NCI-H187 treated with DMSO at 0.1 percent for 48 hours (cell line): ENCODE results near the gene MAP3K8.

Experiments
- DNase-seq: peaks from one replicate; lab custom pipeline; 2025; lab: John Stamatoyannopoulos, UW

MAP3K8 gene

GRCh38 chr10:30490289-30491000, 56.5 kb downstream of the MAP3K8 start:
- DNase-seq: no peak

DNA sequence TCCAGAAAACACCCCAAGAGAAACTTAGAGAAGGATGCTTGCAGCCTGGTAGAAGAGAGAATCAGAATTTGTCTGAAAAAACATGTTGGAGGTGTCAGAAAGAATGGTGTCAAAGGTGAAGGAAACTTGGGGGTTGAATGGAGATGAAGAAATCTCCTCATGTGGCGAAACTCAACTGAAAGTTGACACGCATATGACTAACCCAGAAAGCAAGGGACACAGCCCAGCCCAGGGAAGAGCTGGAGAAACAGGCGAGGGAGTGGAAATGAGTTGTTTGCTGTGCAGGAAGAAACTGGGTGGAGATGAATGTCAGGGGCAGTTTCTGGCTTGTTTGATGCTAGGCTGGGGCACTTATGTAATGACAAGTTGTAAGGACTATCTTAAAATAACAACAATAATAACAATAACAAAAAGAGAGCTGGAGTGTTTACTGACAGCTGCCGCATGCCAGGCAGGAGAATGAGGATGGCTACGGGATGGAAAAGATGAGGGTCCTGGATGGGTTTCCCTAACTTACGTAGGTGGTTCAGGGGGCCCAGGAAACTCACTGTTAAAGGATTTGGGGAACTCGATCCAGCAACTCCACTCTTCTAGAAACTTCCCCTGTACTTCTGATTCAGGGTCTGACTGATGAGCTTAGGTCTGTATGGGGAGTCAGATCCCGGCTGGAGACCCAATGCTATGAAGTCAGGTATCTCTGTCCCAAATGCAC, 57.4 kb downstream of the MAP3K8 start:
- no peak for DNase-seq

DNA sequence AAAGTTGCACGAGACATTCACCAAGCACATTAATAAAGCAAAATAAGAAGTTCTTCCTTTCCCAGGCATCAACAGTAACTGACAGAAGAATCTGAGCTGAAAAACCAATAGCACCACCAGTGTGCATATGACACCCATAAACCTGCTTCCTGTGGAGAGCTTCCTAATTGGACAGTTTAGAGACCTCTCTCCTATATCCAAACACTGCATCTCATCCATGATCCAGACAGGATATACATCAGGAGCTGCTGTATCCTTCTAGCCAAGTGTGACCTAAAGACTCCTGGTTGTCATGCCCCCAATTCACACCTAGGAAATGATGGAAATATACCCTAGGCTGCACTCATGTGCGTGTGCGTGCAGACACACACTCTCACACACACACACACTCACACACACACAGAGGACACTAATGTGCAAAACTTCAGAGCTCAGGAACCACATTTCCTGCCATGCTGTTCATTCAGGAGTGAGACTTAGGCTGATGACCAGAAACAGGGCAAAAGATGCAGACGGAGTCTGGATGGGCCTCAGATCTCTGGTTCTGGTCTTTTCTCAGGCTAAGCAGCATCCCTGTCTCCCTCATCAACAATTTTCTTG, 58.0 kb downstream of the MAP3K8 start:
- DNase-seq: no peak

GRCh38 chr10:30493609-30494530, 59.9 kb downstream of the MAP3K8 start:
- DNase-seq: no peak

DNA sequence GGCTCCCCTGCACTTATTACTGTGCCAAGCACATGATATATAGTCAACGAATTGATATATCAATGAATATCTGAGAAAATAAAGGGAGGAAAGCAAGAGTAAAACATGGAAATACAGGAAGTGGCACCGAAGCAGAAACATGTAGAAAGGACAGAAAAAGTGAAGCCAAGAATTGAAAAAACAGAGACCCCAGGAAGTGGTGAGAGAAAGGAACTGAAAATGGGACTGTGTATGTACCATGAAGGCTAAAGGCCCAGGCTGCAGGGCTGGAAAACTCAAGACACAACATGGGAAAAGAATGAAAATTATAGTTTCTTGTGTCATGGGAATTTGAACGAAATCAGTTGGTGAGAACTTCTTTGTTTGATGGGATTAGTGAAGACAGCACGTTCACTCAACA, 60.6 kb downstream of the MAP3K8 start:
- no peak for DNase-seq

DNA sequence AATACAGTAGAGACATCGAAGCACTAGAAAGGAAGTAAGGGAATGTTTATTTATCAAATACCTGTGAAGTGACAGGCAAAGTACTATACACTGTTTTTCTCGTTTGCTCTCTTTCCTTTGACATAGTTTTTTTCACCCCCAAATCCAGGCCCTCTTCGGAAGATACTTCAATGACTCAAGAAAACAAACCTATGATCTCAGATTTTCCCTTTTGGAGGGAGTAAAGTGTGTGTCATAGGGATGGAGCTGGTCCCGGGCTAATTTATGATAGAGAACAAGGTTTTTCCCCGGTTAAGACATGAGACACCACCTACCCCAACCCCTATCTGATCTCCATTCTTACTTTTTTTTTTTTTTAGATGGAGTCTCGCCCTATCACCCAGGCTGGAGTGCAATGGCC, 61.7 kb downstream of the MAP3K8 start:
- DNase-seq: no peak

- no peak for DNase-seq
Measured at GRCh38 chr10:30499816-30500215, 65.8 kb downstream of the MAP3K8 start.

GRCh38 chr10:30500534-30500933, 66.5 kb downstream of the MAP3K8 start:
- DNase-seq: no peak

- no peak for DNase-seq
Measured at GRCh38 chr10:30500963-30501504, 67.0 kb downstream of the MAP3K8 start.

DNA sequence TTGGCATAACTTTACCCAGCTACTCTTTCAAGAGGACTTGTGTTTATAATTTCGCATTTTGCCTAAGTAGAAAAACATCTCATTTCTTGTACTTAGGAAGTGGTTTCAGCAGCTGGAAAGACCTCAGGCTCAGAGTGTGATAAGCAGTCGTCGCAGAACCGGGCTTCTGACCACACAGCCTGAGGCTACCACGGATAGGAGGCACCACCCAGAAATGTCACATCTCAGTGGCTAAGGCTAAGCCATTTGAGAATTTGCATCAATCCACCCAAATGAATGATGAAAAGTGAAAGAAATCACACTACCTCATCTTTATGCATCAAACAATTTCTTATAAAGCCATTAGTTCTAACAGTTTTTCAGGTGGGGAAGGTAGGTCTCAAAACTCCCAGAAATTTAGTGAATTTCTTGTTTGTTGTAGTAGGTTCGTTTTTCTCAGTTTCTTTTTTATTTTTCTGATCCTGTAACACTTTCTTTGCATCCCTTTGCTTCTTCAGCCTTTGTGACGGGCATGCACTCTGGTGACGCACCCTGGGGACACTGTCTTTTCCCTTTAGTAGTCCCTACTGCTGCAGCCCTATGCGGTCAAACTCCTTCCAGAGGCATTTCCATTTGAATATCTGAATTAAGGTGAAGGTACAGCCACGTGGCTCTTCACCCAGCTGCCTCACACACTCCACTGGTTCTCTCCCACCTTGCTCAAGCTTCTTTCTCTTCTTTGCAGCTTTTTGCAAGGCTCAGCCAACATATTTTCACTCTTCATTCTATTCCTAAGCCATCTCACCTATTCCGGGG, 68.5 kb downstream of the MAP3K8 start:
- DNase-seq: no peak

GRCh38 chr10:30503700-30504266, 69.8 kb downstream of the MAP3K8 start:
- DNase-seq: no peak

- no peak for DNase-seq
Measured at GRCh38 chr10:30505543-30506298, 71.7 kb downstream of the MAP3K8 start.

DNA sequence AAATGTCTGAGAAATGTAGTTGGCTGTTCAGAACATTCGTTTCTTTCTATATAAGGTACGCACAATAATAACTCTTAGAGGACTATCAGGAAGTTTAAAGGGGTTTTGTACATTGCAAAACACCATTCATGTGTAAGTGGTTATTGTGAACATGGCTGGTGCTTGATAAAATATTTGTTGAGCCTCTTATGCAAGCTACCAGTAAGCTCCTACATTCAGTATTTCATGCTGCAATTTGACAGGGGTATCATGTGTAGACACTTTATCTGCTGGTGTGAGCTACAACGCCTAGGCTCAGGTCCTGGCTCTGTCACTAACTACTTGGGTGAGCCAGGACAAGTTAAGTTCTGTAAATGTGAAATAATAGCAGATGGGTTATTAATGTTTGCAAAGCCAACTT, 75.5 kb downstream of the MAP3K8 start:
- DNase-seq: no peak

- no peak for DNase-seq
Measured at GRCh38 chr10:30510184-30510931, 76.4 kb downstream of the MAP3K8 start.

DNA sequence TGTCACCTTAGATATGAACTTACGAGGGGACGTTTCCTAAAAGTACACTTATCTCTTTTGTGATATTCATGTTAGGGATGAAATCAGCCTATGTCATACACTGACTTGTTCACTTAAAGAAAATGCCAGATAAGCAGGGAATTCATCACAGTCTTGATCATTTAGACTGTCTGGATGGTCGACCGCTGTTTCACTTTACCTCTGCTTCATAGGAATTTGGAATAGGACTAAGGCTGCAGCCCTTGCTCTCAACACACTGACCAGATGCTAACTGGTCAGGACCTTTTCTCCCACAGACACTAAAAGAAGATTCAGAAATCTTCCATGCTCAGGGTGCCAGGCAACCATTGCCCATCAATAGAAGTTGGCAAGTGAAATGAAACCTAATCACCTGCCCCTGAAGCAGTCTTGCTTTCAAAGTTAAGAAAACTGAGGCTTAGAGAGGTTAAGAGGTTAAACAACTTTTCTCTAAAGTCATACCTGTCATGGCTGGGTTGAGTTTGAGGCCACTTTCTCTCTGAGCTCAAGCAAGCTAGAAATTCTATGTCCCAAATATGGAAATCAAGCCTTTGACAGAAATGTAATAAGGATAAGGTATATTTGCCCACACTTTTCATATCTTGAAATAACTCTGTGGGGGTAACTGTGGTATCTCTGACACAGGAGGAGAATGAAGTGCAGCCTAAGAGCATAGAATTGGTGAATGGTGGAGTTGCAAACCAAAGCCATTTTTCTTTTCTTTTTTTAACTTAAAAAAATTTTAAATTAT, 77.1 kb downstream of the MAP3K8 start:
- no peak for DNase-seq
